Thyroid gland (tissue), 4 donors: ENCODE measurements around the gene SLC6A16.

Experiments
- CTCF ChIP-seq, 6 experiments: fragments of 200-600 bp in 3 of 6; fragments of 450-650 bp in 3 of 6; sonication (generic) in 3 of 6; IDR thresholded peaks; one replicate each; pipeline ENCODE4 v1.5.1; 2016 to 2019; ENCODE audit warnings: antibody characterized with exemption in 6 of 6, mild to moderate bottlenecking in 2 of 6, inconsistent platforms in 1 of 6, moderate library complexity in 1 of 6
- POLR2A ChIP-seq, 2 donors: fragments of 450-650 bp; IDR thresholded peaks; one replicate each; pipeline ENCODE4 v1.6.1; 2017; ENCODE audit warnings: antibody characterized with exemption in 2 of 2, mild to moderate bottlenecking in 2 of 2, moderate library complexity in 1 of 2

DNA sequence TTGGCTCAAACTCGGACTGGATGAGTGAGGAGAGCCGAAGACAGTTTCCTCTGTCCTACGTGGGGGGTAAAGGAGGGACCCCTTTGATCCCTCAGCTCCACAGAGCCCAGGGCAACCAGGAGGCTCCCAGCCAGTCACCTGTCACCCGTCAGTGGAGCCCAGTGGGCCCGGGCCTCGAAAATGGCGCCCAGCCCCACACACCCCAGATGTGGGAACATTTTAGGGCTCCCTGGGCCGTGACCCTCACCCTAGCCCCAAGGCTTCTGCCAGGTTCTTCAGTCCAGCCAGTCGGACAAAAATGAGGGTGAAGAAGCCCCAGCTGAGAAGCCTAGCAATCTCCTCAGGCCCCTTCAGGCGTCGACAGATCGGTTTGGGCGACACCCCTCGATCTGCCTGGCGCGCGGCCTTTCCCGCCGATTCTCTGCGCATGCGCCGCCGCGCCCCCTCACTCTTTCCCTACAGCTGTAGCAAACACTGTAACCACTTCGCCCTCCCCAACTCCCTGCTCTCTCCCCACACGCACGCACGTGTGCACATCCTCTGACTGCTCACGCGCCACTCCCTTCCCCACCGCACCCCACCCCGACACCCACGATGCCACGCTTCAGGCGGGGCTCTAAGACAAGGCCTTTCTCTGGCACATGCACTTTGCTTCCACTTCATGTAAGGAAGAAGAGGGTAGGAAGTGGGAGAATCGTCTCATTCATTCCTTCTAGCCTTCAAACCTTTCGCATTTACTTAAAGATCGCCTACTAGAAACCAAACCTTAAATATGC lies at the start of gene SLC6A16:
- TF ChIP-seq CTCF (IDR thresholded peaks at IDR 0.05) (no peak), POLR2A (IDR thresholded peaks at IDR 0.05) (no peak)
